Fibroblast of lung (primary cell): ENCODE results near the gene SRGAP1. TPM values are rescaled to one million over a fixed set of nuclear protein-coding genes. Genes with fewer than 3 reads are reported as not detected.

ENCODE experiments used
- DNase-seq, 2 donors: peaks; one replicate each; pipeline versions ENCODE4 v3.0.0 to v3.0.0-alpha.2; 2010; ENCODE audit warnings: low read depth in 2 of 2
- H2AFZ ChIP-seq: 2 replicates; pipeline ENCODE4 v1.5.1; 2012; ENCODE audit warnings: low read length, control low read depth, inconsistent platforms
- H3K27ac ChIP-seq: 2 replicates; pipeline ENCODE4 v1.5.1; 2011; ENCODE audit warnings: low read length, control low read depth; ENCODE audit not compliant: insufficient read depth
- H3K27me3 ChIP-seq: 2 replicates; pipeline ENCODE4 v1.5.1; 2011; ENCODE audit warnings: mild to moderate bottlenecking, low read length; ENCODE audit not compliant: control insufficient read depth, insufficient read depth
- H3K36me3 ChIP-seq: 2 replicates; pipeline ENCODE4 v1.5.1; 2011; ENCODE audit warnings: low read length; ENCODE audit not compliant: control insufficient read depth, insufficient read depth
- H3K4me1 ChIP-seq: 2 replicates; pipeline ENCODE4 v1.5.1; 2011; ENCODE audit warnings: low read length; ENCODE audit not compliant: control insufficient read depth, insufficient read depth; ENCODE audit errors: extremely low read depth
- H3K4me2 ChIP-seq: 2 replicates; pipeline ENCODE4 v1.5.1; 2011; ENCODE audit warnings: low read length, control low read depth; ENCODE audit not compliant: insufficient read depth; ENCODE audit errors: extremely low read depth
- H3K4me3 ChIP-seq, 4 experiments: fragments of 200-600 bp in 1 of 4; sonication (generic) in 1 of 4; replicated peaks in 1 of 4; 2 replicates each; pipeline ENCODE4 v1.5.1; 2011 to 2016; ENCODE audit warnings: low read length in 4 of 4, low read depth in 3 of 4, mild to moderate bottlenecking in 3 of 4, control low read depth in 2 of 4, inconsistent platforms in 1 of 4, mixed read lengths in 1 of 4; ENCODE audit not compliant: insufficient read depth in 1 of 4; ENCODE audit errors: control extremely low read depth in 1 of 4
- H3K79me2 ChIP-seq: 2 replicates; pipeline ENCODE4 v1.5.1; 2012; ENCODE audit warnings: mild to moderate bottlenecking, low read length, inconsistent platforms; ENCODE audit not compliant: control insufficient read depth, insufficient read depth
- H3K9ac ChIP-seq: 2 replicates; pipeline ENCODE4 v1.5.1; 2011; ENCODE audit warnings: mild to moderate bottlenecking, low read length, control low read depth; ENCODE audit not compliant: insufficient read depth
- H3K9me3 ChIP-seq: 2 replicates; pipeline ENCODE4 v1.5.1; 2012; ENCODE audit warnings: low read depth, low read length; ENCODE audit not compliant: control insufficient read depth, insufficient read depth
- H4K20me1 ChIP-seq: 2 replicates; pipeline ENCODE4 v1.5.1; 2011; ENCODE audit warnings: low read length; ENCODE audit not compliant: control insufficient read depth, insufficient read depth; ENCODE audit errors: extremely low read depth
- EZH2 ChIP-seq: IDR thresholded peaks from 2 replicates; pipeline ENCODE4 v1.5.1; 2012; ENCODE audit warnings: low read length, control low read depth, mild to moderate bottlenecking; ENCODE audit errors: missing control alignments
- polyA plus RNA-seq, 2 donors: library from polyadenylated mRNA; depleted of rRNA in 1 of 2; stranded (reverse) in 1 of 2; unstranded in 1 of 2; fragments of >200 nt; gene quantifications; 2 replicates each; pipeline ENCODE4 v1.2.1, GENCODE V29; 2011 to 2012; ENCODE audit warnings: missing spikeins in 1 of 2
- total RNA-seq: library from RNA; depleted of rRNA; stranded (reverse); fragments of >200 nt; gene quantifications from 2 replicates; pipeline ENCODE4 v1.2.1, GENCODE V29; 2014
- TF ChIP-seq, protein P1 (sequence below), 2 donors: IDR thresholded peaks in 1 of 2; conservative IDR thresholded peaks in 1 of 2; 1 replicate in 1 of 2; 2 replicates in 1 of 2; pipeline ENCODE4 v1.5.1; 2011 to 2012; ENCODE audit warnings: low read length in 2 of 2, control low read depth in 1 of 2, inconsistent platforms in 1 of 2, low read depth in 1 of 2, mild to moderate bottlenecking in 1 of 2

SRGAP1 gene
- total and polyA plus RNA-seq, 2 donors (not counting 1 experiment from before 2014, with no cell fraction given) = 18.9 to 30.2 TPM

DNA sequence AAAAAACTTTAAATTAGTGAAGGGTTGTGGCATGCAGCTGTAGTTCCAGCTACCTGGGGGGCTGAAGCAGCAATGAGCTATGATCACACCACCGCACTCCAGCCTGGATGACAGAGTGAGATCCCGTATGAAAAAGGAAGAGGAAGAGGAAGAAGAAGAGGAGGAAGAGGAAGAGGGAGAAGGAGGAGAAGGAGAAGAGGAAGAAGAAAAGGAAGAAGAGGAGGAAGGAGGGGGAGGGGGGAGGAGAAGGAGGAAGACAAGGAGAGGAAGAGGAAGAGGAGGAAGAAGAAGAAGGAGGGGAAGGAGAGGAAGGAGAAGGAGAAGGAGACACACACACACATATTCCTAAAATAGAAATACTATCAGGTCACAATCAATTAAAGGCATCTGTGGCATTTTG is 32.7 kb upstream of the SRGAP1 start:
- no peak for DNase-seq
- H3K4me3 ChIP-seq = no peak overlapping the region
- TF ChIP-seq EZH2 = no peak
- no peak overlapping the region for H3K9ac ChIP-seq
- H3K27ac ChIP-seq = no peak overlapping the region
- no peaks in the 10 kb centered on the region for H3K79me2 ChIP-seq
- H4K20me1 ChIP-seq = no peaks in the 10 kb centered on the region
- no peaks in the 10 kb centered on the region for H3K27me3 ChIP-seq
- H2AFZ ChIP-seq = no peak overlapping the region
- no peaks in the 10 kb centered on the region for H3K36me3 ChIP-seq
- H3K4me1 ChIP-seq = no peaks in the 10 kb centered on the region
- no peaks in the 10 kb centered on the region for H3K9me3 ChIP-seq
- no peak overlapping the region for H3K4me2 ChIP-seq

GRCh38 chr12:63814146-63814772 is 30.2 kb upstream of the SRGAP1 start:
- H3K27me3 ChIP-seq = no peaks in the 10 kb centered on the region
- no peak overlapping the region for H3K4me2 ChIP-seq
- TF ChIP-seq, protein P1, sequence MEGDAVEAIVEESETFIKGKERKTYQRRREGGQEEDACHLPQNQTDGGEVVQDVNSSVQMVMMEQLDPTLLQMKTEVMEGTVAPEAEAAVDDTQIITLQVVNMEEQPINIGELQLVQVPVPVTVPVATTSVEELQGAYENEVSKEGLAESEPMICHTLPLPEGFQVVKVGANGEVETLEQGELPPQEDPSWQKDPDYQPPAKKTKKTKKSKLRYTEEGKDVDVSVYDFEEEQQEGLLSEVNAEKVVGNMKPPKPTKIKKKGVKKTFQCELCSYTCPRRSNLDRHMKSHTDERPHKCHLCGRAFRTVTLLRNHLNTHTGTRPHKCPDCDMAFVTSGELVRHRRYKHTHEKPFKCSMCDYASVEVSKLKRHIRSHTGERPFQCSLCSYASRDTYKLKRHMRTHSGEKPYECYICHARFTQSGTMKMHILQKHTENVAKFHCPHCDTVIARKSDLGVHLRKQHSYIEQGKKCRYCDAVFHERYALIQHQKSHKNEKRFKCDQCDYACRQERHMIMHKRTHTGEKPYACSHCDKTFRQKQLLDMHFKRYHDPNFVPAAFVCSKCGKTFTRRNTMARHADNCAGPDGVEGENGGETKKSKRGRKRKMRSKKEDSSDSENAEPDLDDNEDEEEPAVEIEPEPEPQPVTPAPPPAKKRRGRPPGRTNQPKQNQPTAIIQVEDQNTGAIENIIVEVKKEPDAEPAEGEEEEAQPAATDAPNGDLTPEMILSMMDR (conservative IDR thresholded peaks at IDR 0.05 in 1 of 2, IDR thresholded peaks at IDR 0.05 in 1 of 2; ENCODE audit: low read depth in 1 of 2, low read length in 2 of 2) = no peak
- TF ChIP-seq EZH2 = no peak
- no peaks in the 10 kb centered on the region for H3K4me1 ChIP-seq
- no peaks in the 10 kb centered on the region for H3K79me2 ChIP-seq
- no peaks in the 10 kb centered on the region for H3K36me3 ChIP-seq
- no peak overlapping the region for H3K9ac ChIP-seq
- no peaks in the 10 kb centered on the region for H4K20me1 ChIP-seq
- no peak overlapping the region for H3K27ac ChIP-seq
- no peaks in the 10 kb centered on the region for H3K9me3 ChIP-seq
- no peak overlapping the region for H2AFZ ChIP-seq
- DNase-seq = no peak
- H3K4me3 ChIP-seq = no peak overlapping the region

DNA sequence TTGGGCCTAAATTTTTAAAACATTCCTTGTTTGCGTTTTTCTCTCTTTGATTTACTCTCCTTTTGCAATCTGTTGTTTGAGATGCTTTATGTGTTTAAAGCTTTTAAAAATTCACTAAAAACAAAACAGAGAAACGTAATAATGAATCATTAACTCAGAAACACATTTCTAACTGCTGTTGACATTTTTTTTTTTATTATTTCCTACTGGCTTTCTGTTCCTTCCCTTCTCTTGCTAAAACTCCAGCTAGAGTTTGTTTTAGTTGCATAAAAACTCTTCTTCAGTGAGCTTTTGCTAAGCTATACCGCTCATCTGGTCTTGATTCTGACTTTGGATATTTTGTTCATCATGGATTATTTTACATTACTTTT is 29.0 kb upstream of the SRGAP1 start:
- Histone ChIP-seq H3K4me1 (no peaks in the 10 kb centered on the region), H3K4me3 (no peak overlapping the region), H3K27me3 (no peaks in the 10 kb centered on the region), H3K36me3 (no peaks in the 10 kb centered on the region), H3K79me2 (no peaks in the 10 kb centered on the region), H3K4me2 (no peak overlapping the region), H4K20me1 (no peaks in the 10 kb centered on the region), H2AFZ (no peak overlapping the region), H3K27ac (no peak overlapping the region), H3K9me3 (no peaks in the 10 kb centered on the region), H3K9ac (no peak overlapping the region)
- TF ChIP-seq, protein P1 (conservative IDR thresholded peaks at IDR 0.05 in 1 of 2, IDR thresholded peaks at IDR 0.05 in 1 of 2; ENCODE audit: low read depth in 1 of 2, low read length in 2 of 2) = no peak
- no peak for TF ChIP-seq EZH2
- DNase-seq = no peak
